ENCODE results near the gene CRYL1. TPM values are rescaled to one million over a fixed set of nuclear protein-coding genes. Genes with fewer than 3 reads are reported as not detected.

Gene CRYL1
- total RNA-seq, 1 experiment from 2014 or later = 6.7 TPM

DNA sequence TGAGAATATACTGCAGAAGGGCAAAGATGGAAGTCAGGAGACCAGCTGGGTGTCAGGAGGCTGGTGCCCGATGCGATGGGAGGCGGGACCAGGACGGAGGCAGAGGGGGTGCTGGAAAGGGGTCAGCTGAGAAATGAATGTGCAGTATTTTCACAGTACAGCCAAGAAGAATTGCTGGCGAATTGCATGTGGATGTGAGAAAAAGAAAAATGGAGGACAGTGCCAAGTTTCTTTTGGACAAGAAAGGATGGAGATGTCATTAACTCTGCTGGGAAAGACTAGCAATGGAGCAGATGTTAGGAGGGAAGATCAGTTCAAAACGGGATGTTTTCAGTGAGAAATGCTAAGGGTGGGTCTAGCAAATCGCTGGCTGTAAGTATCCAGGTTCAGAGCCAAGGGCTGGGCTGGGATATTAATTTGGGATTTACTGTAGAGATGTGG is 7.0 kb downstream of the CRYL1 start:
- intact Hi-C loops (cut with micrococcal nuclease; ENCODE audit: unreplicated experiment) = no loop called here
- Histone ChIP-seq H3K4me1 (no peaks in the 10 kb centered on the region), H3K4me3 (ENCODE audit: low read depth, low read length) (no peak overlapping the region), H3K9me3 (no peaks in the 10 kb centered on the region), H3K27me3 (replicated peaks; ENCODE audit: control insufficient read depth, insufficient read depth, low read length) (no peaks in the 10 kb centered on the region), H3K36me3 (ENCODE audit: control insufficient read depth, insufficient read depth, low read length) (no peaks in the 10 kb centered on the region)
- POLR2A ChIA-PET = no interaction called here
- Mint-ChIP-seq H3K9me3 (ENCODE audit: unreplicated experiment) (no peaks in the 10 kb centered on the region), H3K4me3 (ENCODE audit: unreplicated experiment) (no peak overlapping the region), H3K4me1 (ENCODE audit: low read depth, unreplicated experiment) (no peaks in the 10 kb centered on the region), H3K27ac (ENCODE audit: unreplicated experiment) (no peak overlapping the region), H3K27me3 (ENCODE audit: insufficient read depth, unreplicated experiment) (no peaks in the 10 kb centered on the region), H3K36me3 (ENCODE audit: insufficient read depth, unreplicated experiment) (no peaks in the 10 kb centered on the region)
- DNase-seq = no peak
- CTCF ChIA-PET = no interaction called here
- BruUV-seq (replicated peaks) = no TSS peak
- TF ChIP-seq, protein P1, sequence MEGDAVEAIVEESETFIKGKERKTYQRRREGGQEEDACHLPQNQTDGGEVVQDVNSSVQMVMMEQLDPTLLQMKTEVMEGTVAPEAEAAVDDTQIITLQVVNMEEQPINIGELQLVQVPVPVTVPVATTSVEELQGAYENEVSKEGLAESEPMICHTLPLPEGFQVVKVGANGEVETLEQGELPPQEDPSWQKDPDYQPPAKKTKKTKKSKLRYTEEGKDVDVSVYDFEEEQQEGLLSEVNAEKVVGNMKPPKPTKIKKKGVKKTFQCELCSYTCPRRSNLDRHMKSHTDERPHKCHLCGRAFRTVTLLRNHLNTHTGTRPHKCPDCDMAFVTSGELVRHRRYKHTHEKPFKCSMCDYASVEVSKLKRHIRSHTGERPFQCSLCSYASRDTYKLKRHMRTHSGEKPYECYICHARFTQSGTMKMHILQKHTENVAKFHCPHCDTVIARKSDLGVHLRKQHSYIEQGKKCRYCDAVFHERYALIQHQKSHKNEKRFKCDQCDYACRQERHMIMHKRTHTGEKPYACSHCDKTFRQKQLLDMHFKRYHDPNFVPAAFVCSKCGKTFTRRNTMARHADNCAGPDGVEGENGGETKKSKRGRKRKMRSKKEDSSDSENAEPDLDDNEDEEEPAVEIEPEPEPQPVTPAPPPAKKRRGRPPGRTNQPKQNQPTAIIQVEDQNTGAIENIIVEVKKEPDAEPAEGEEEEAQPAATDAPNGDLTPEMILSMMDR (IDR thresholded peaks at IDR 0.05; ENCODE audit: insufficient read depth in 1 of 2, low read depth in 1 of 2, low read length in 1 of 2, severe bottlenecking in 1 of 2, unreplicated experiment in 1 of 2) = no peak

DNA sequence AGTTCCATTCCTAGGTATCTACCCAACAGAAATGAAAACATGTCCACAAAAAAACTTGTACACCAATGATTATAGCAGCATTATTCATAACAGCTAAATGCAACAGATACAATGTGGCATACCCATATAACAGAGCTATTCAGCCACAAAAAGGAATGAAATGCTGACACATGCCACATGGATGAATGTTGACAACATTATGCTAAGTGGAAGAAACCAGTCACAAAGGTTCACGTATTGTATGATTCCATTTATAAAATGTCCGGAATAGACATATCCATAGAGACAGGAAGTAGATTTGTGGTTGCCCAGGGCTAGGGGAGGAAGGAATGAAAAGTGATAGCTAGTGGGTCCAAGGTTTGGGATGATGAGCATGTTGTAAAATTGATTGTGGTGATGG is 10.8 kb downstream of the CRYL1 start:
- no peak overlapping the region for H3K27ac Mint-ChIP-seq (ENCODE audit: unreplicated experiment)
- TF ChIP-seq, protein P1 (IDR thresholded peaks at IDR 0.05; ENCODE audit: insufficient read depth in 1 of 2, low read depth in 1 of 2, low read length in 1 of 2, severe bottlenecking in 1 of 2, unreplicated experiment in 1 of 2) = no peak
- H3K4me3 ChIP-seq (ENCODE audit: low read depth, low read length) = no peak overlapping the region
- no peaks in the 10 kb centered on the region for H3K9me3 ChIP-seq
- intact Hi-C loops (cut with micrococcal nuclease; ENCODE audit: unreplicated experiment) = no loop called here
- ChIA-PET CTCF (no interaction called here), POLR2A (no interaction called here)
- H3K4me1 Mint-ChIP-seq (ENCODE audit: low read depth, unreplicated experiment) = no peaks in the 10 kb centered on the region
- no peak overlapping the region for H3K4me3 Mint-ChIP-seq (ENCODE audit: unreplicated experiment)
- no peaks in the 10 kb centered on the region for H3K27me3 ChIP-seq (replicated peaks; ENCODE audit: control insufficient read depth, insufficient read depth, low read length)
- no TSS peak for BruUV-seq (replicated peaks)
- H3K4me1 ChIP-seq = 0 out of 2 replicates have a peak, but pooled peaks cover 4% of the 10 kb centered on the region
- no peaks in the 10 kb centered on the region for H3K36me3 Mint-ChIP-seq (ENCODE audit: insufficient read depth, unreplicated experiment)
- DNase-seq = no peak
- H3K36me3 ChIP-seq (ENCODE audit: control insufficient read depth, insufficient read depth, low read length) = no peaks in the 10 kb centered on the region
- H3K9me3 Mint-ChIP-seq (ENCODE audit: unreplicated experiment) = no peaks in the 10 kb centered on the region
- H3K27me3 Mint-ChIP-seq (ENCODE audit: insufficient read depth, unreplicated experiment) = no peaks in the 10 kb centered on the region

DNA sequence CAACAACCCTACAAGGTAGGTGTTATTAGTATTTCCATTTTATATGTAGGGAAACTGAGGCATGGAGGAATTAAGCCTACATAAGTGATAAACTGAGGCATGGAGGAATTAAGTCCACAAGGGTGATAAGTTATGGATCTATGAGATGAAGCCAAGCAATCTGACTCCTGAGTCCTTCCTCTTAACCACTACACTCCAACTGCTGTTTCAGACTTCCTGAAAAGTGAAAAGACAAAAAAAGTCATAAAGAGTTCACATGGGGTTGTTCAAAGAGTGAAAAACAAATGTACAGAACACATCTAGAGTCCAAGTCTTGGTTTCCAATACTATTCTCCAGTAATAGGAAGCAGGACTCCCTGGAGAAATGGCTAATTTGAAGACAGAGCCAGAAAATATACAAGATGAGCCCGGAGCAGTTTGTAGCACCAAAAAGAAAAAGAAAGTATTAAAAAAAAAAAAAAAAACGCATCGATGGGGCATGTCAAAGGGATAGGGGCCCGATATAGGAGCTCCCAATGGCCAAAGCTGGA is 12.1 kb downstream of the CRYL1 start:
- POLR2A ChIA-PET = no interaction called here
- no peak for DNase-seq
- BruUV-seq (replicated peaks) = no TSS peak
- Mint-ChIP-seq H3K4me1 (ENCODE audit: low read depth, unreplicated experiment) (no peaks in the 10 kb centered on the region), H3K36me3 (ENCODE audit: insufficient read depth, unreplicated experiment) (no peaks in the 10 kb centered on the region), H3K27ac (ENCODE audit: unreplicated experiment) (no peak overlapping the region), H3K27me3 (ENCODE audit: insufficient read depth, unreplicated experiment) (no peaks in the 10 kb centered on the region), H3K4me3 (ENCODE audit: unreplicated experiment) (no peak overlapping the region), H3K9me3 (ENCODE audit: unreplicated experiment) (no peaks in the 10 kb centered on the region)
- 0 out of 2 replicates have a peak, but pooled peaks cover 4% of the 10 kb centered on the region for H3K4me1 ChIP-seq
- CTCF ChIA-PET = interaction anchor here (0.5 kb wide), 1 partner anchor 12 kb away, joined by 3 read pairs; the partner anchor contains the start of gene CRYL1
- TF ChIP-seq, protein P1 (IDR thresholded peaks at IDR 0.05; ENCODE audit: insufficient read depth in 1 of 2, low read depth in 1 of 2, low read length in 1 of 2, severe bottlenecking in 1 of 2, unreplicated experiment in 1 of 2) = no peak
- H3K9me3 ChIP-seq = no peaks in the 10 kb centered on the region
- no peaks in the 10 kb centered on the region for H3K36me3 ChIP-seq (ENCODE audit: control insufficient read depth, insufficient read depth, low read length)
- no peaks in the 10 kb centered on the region for H3K27me3 ChIP-seq (replicated peaks; ENCODE audit: control insufficient read depth, insufficient read depth, low read length)
- H3K4me3 ChIP-seq (ENCODE audit: low read depth, low read length) = no peak overlapping the region
- intact Hi-C loops (cut with micrococcal nuclease; ENCODE audit: unreplicated experiment) = no loop called here

Data from Caco-2 (cell line).